IMR-90 (cell line): Measurements from ENCODE around the gene STK35. TPM values are rescaled to one million over a fixed set of nuclear protein-coding genes. Genes with fewer than 3 reads are reported as not detected.

Experiments
- ATAC-seq: fragments of 200-7000 bp; cut with Tn5 transposase; 2 replicates; pipeline ENCODE4 v1.9.1; 2020; ENCODE audit warnings: low read depth, mild to moderate bottlenecking, moderate library complexity
- BruUV-seq: library from RNA; stranded (reverse); fragments of 400-500 nt; replicated peaks from 2 replicates; lab custom pipeline; 2021; lab: Mats Ljungman, UMichigan
- CTCF ChIA-PET: fragments of 300-600 bp; formaldehyde crosslinking; extraction: SDS; loops from one replicate; lab custom pipeline; 2021; ENCODE audit warnings: antibody characterized with exemption; lab: Yijun Ruan, JAX
- POLR2A ChIA-PET: fragments of 300-600 bp; sonication (Branson Sonifier 250); formaldehyde crosslinking; loops from one replicate; lab custom pipeline; 2022; ENCODE audit warnings: antibody characterized with exemption; ENCODE audit not compliant: unreplicated experiment; lab: Charles Lee
- DNase-seq: peaks from one replicate; pipeline ENCODE4 v3.0.0; 2013
- H2AFZ ChIP-seq: replicated peaks from 2 replicates; pipeline ENCODE3; 2013; ENCODE audit warnings: low read length, mild to moderate bottlenecking; ENCODE audit not compliant: poor library complexity
- H2AK5ac ChIP-seq: 2 replicates; pipeline ENCODE4 v1.6.1; 2013; ENCODE audit warnings: low read depth, low read length, inconsistent platforms
- H2AK9ac ChIP-seq: replicated peaks from 2 replicates; pipeline ENCODE3; 2013; ENCODE audit warnings: mild to moderate bottlenecking, low read depth, low read length, moderate library complexity; ENCODE audit not compliant: poor library complexity
- H2BK120ac ChIP-seq: 2 replicates; pipeline ENCODE4 v1.6.1; 2013; ENCODE audit warnings: low read depth, low read length, inconsistent platforms
- H2BK15ac ChIP-seq: 3 replicates; pipeline ENCODE4 v1.6.1; 2013; ENCODE audit warnings: low read depth, low read length, inconsistent platforms
- H2BK20ac ChIP-seq: 2 replicates; pipeline ENCODE4 v1.6.1; 2013; ENCODE audit warnings: low read depth, mild to moderate bottlenecking, inconsistent platforms, low read length, moderate library complexity
- H2BK5ac ChIP-seq: 2 replicates; pipeline ENCODE4 v1.6.1; 2013; ENCODE audit warnings: mild to moderate bottlenecking, low read depth, low read length, inconsistent platforms; ENCODE audit not compliant: poor library complexity, severe bottlenecking
- H3K14ac ChIP-seq: replicated peaks from 2 replicates; pipeline ENCODE4 v1.6.1; 2013; ENCODE audit warnings: low read depth, low read length, inconsistent platforms
- H3K18ac ChIP-seq: 2 replicates; pipeline ENCODE4 v1.6.1; 2013; ENCODE audit warnings: low read depth, low read length, control low read depth
- H3K23ac ChIP-seq: 2 replicates; pipeline ENCODE4 v1.6.1; 2013; ENCODE audit warnings: low read depth, low read length, inconsistent platforms
- H3K27ac ChIP-seq: 2 replicates; pipeline ENCODE4 v1.5.1; 2013; ENCODE audit warnings: mild to moderate bottlenecking, control low read depth, low read length; ENCODE audit not compliant: insufficient read depth
- H3K27me3 ChIP-seq: 2 replicates; pipeline ENCODE4 v1.6.1; 2013; ENCODE audit warnings: low read length; ENCODE audit not compliant: control insufficient read depth, insufficient read depth
- H3K36me3 ChIP-seq: 2 replicates; pipeline ENCODE4 v1.6.1; 2013; ENCODE audit warnings: low read length, mixed read lengths; ENCODE audit not compliant: control insufficient read depth, insufficient read depth
- H3K4ac ChIP-seq: 2 replicates; pipeline ENCODE4 v1.6.1; 2013; ENCODE audit warnings: low read depth, low read length, inconsistent platforms
- H3K4me1 ChIP-seq: 2 replicates; pipeline ENCODE4 v1.6.1; 2013; ENCODE audit warnings: low read length, mixed read lengths; ENCODE audit not compliant: control insufficient read depth, insufficient read depth
- H3K4me2 ChIP-seq: 2 replicates; pipeline ENCODE4 v1.6.1; 2013; ENCODE audit warnings: low read depth, mild to moderate bottlenecking, control low read depth, low read length, moderate library complexity
- H3K4me3 ChIP-seq: 2 replicates; pipeline ENCODE4 v1.5.1; 2013; ENCODE audit warnings: low read depth, mild to moderate bottlenecking, control low read depth, low read length, moderate library complexity; ENCODE audit not compliant: insufficient read depth
- H3K56ac ChIP-seq: 2 replicates; pipeline ENCODE4 v1.6.1; 2013; ENCODE audit warnings: low read length, inconsistent platforms; ENCODE audit not compliant: insufficient read depth; ENCODE audit errors: extremely low read depth
- H3K79me1 ChIP-seq, 2 experiments: 2 replicates each; pipeline ENCODE4 v1.6.1; 2013; ENCODE audit warnings: low read length in 2 of 2, inconsistent platforms in 1 of 2, low read depth in 1 of 2
- H3K9ac ChIP-seq: 2 replicates; pipeline ENCODE4 v1.6.1; 2013; ENCODE audit warnings: low read depth, low read length, control low read depth
- H3K9me1 ChIP-seq: 2 replicates; pipeline ENCODE4 v1.6.1; 2013; ENCODE audit warnings: low read length, inconsistent platforms; ENCODE audit not compliant: insufficient read depth
- H3K9me3 ChIP-seq: 2 replicates; pipeline ENCODE4 v1.6.1; 2013; ENCODE audit warnings: low read length; ENCODE audit not compliant: control insufficient read depth, insufficient read depth
- H4K20me1 ChIP-seq: 2 replicates; pipeline ENCODE4 v1.6.1; 2013; ENCODE audit warnings: low read length, inconsistent platforms; ENCODE audit not compliant: insufficient read depth
- H4K5ac ChIP-seq: 2 replicates; pipeline ENCODE4 v1.6.1; 2013; ENCODE audit warnings: mild to moderate bottlenecking, low read depth, low read length, control low read depth
- H4K8ac ChIP-seq, 2 experiments: 2 replicates each; pipeline ENCODE4 v1.6.1; 2013; ENCODE audit warnings: low read depth in 2 of 2, low read length in 2 of 2, control low read depth in 1 of 2, inconsistent platforms in 1 of 2
- H4K91ac ChIP-seq: 2 replicates; pipeline ENCODE4 v1.6.1; 2013; ENCODE audit warnings: low read depth, low read length, inconsistent platforms; ENCODE audit not compliant: insufficient read depth
- CTCF ChIP-seq: conservative IDR thresholded peaks from 2 replicates; pipeline ENCODE4 v1.5.1; 2012; ENCODE audit warnings: mild to moderate bottlenecking, low read depth, low read length, improper control_type of control experiment
- NFE2L2 ChIP-seq: fragments of 150-350 bp; IDR thresholded peaks from 2 replicates; pipeline ENCODE4 v1.6.1; 2016; ENCODE audit warnings: low read depth, mild to moderate bottlenecking, low read length
- SMC3 ChIP-seq: fragments of 150-350 bp; IDR thresholded peaks from 2 replicates; pipeline ENCODE4 v1.6.1; 2016; ENCODE audit warnings: low read depth, mild to moderate bottlenecking, antibody characterized with exemption, low read length, moderate library complexity
- WGBS, 2 experiments: methylation state at CpG; one replicate each; pipeline versions ENCODE4 v1.1.5 to v1.1.7; 2013; ENCODE audit warnings: missing lambda C conversion rate in 2 of 2; ENCODE audit not compliant: insufficient read length in 1 of 2; ENCODE audit errors: extremely low coverage in 2 of 2; 5-methylcytosine and 5-hydroxymethylcytosine counted together
- dilution Hi-C: fragments of 300-500 bp; cut with HindIII; formaldehyde crosslinking; loops from one replicate; pipeline ENCODE4 v1.14.3; 2018; ENCODE audit warnings: low sequenced_read_pairs; ENCODE audit not compliant: unreplicated experiment
- in situ Hi-C: fragments of 300-500 bp; cut with MboI; formaldehyde crosslinking; loops from 3 replicates; pipeline ENCODE4 v1.14.3; 2019; ENCODE audit warnings: low sequenced_read_pairs, inconsistent platforms, mixed read lengths
- intact Hi-C: fragments of 100-400 bp; cut with micrococcal nuclease; formaldehyde crosslinking; loops from 2 replicates; pipeline ENCODE4 v1.10.0; 2022
- polyA plus RNA-seq, 3 experiments: library from polyadenylated mRNA; depleted of rRNA; stranded (reverse); fragments of >200 nt; gene quantifications; 2 replicates each; pipeline ENCODE4 v1.2.3, GENCODE V29; 2012; ENCODE audit warnings: low replicate concordance in 1 of 3
- total RNA-seq: library from RNA; depleted of rRNA; stranded (reverse); fragments of >200 nt; gene quantifications from 2 replicates; pipeline ENCODE4 v1.2.3, GENCODE V29; 2012

Gene STK35
- total and polyA plus RNA-seq, 2 of the 4 experiments (the other 2 are of a cell fraction), result 11.1 to 12.0 TPM

DNA sequence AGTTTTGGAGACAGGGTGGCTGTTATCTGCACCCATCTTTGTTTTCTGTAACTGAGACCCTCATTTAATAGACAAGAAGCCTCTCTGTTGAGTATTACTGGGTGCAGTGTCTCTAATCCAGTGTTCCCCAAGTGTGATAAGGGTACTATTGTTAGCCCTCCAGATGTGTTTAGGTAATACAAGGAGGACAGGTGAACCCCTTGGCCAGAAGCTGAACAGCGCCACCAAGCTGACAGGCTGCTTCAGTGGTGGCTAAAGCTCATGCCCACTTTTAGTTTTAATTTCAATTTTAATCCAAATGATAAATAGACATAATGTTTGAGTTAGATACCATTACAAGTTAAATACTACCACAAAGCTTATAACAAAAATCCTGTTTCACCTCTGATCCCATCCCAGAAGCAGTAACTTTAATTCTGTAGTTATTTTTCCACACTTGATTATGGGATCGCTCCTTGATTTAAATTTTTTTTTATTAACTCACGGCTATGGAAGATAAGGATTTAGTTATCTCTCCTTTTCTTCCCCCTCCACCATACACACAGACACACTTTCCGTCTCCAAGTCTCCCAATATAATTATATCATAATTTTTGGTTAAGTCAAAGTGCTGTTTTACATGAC is 8.4 kb upstream of the STK35 start:
- Histone ChIP-seq H3K23ac (no peak overlapping the region), H3K36me3 (no peaks in the 10 kb centered on the region), H2AFZ (no peak overlapping the region), H4K20me1 (no peaks in the 10 kb centered on the region), H2BK15ac (no peak overlapping the region), H3K79me1 (no peaks in the 10 kb centered on the region), H2BK20ac (no peak overlapping the region), H3K9me3 (no peaks in the 10 kb centered on the region), H4K91ac (no peak overlapping the region), H3K18ac (no peak overlapping the region), H3K9me1 (no peaks in the 10 kb centered on the region), H3K27me3 (peaks cover 23% of the 10 kb centered on the region), H4K5ac (no peak overlapping the region), H2AK9ac (no peak overlapping the region), H3K4ac (no peak overlapping the region), H3K9ac (no peak overlapping the region), H3K4me3 (no peak overlapping the region), H3K4me1 (no peaks in the 10 kb centered on the region), H2BK5ac (no peak overlapping the region), H3K14ac (no peak overlapping the region), H3K27ac (no peak overlapping the region), H4K8ac (no peak overlapping the region), H3K56ac (no peak overlapping the region), H3K4me2 (no peak overlapping the region), H2AK5ac (no peak overlapping the region), H2BK120ac (no peak overlapping the region)
- in situ Hi-C loops, result no loop called here
- CTCF ChIA-PET, result no interaction called here
- ATAC-seq, result no peak
- dilution Hi-C loops, result no loop called here
- intact Hi-C loops, result no loop called here
- no CpG with 5 or more reads among the region's 4 CpGs for WGBS, 2 experiments
- BruUV-seq, result no TSS peak
- POLR2A ChIA-PET, result no interaction called here
- no peak for DNase-seq
- TF ChIP-seq SMC3, result 0 out of 2 replicates have a peak, but pooled peaks have one; percentile 11
- no peak for TF ChIP-seq NFE2L2
- peak; percentile 30 for TF ChIP-seq CTCF
